ENCODE measurements around the gene SIM1. TPM values are rescaled to one million over a fixed set of nuclear protein-coding genes. Genes with fewer than 3 reads are reported as not detected.

The SIM1 gene
- total RNA-seq, 1 donor from 2014 or later: not detected

- DNase-seq: no peak
- Histone ChIP-seq H3K4me1 (no peaks in the 10 kb centered on the region), H3K27me3 (no peaks in the 10 kb centered on the region), H3K9me3 (no peaks in the 10 kb centered on the region), H3K4me3 (no peak overlapping the region), H3K36me3 (no peaks in the 10 kb centered on the region), H3K27ac (no peak overlapping the region)
- TF ChIP-seq, protein P1, sequence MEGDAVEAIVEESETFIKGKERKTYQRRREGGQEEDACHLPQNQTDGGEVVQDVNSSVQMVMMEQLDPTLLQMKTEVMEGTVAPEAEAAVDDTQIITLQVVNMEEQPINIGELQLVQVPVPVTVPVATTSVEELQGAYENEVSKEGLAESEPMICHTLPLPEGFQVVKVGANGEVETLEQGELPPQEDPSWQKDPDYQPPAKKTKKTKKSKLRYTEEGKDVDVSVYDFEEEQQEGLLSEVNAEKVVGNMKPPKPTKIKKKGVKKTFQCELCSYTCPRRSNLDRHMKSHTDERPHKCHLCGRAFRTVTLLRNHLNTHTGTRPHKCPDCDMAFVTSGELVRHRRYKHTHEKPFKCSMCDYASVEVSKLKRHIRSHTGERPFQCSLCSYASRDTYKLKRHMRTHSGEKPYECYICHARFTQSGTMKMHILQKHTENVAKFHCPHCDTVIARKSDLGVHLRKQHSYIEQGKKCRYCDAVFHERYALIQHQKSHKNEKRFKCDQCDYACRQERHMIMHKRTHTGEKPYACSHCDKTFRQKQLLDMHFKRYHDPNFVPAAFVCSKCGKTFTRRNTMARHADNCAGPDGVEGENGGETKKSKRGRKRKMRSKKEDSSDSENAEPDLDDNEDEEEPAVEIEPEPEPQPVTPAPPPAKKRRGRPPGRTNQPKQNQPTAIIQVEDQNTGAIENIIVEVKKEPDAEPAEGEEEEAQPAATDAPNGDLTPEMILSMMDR (IDR thresholded peaks at IDR 0.05): no peak
- intact Hi-C loops (cut with DNase I): no loop called here
- no peak for ATAC-seq
Observed at GRCh38 chr6:100427452-100427851, 37.3 kb downstream of the SIM1 start.

DNA sequence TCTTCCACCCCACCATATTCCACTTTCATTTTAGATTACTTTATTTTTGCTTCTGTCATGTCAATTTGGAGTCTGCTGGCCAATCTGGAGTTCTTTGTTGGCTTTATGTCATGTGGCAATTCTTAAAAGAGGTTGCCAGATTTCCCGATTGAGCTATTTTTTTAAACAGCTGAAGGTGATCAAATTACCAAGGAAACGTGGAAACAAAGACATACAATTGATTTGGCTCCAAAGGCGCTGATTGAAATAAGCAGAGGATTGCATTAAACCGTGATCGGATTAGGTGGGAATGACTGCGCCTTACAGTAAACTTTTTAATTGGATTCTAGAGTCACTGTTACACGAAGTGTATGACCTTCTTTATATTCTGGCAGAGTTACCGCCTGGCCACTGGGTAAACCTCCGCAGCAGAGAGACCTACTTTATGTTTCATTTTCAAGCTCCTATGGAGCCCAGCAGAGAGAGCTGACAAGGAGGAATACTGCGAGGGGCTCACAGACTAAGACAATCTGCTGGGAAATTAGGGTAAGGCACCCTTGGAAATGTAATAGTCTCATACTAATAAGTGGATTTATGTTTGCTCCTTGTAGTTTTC, 37.9 kb downstream of the SIM1 start:
- H3K4me1 ChIP-seq: no peaks in the 10 kb centered on the region
- H3K4me3 ChIP-seq: no peak overlapping the region
- intact Hi-C loops (cut with DNase I): no loop called here
- H3K9me3 ChIP-seq: no peaks in the 10 kb centered on the region
- H3K27me3 ChIP-seq: no peaks in the 10 kb centered on the region
- DNase-seq: no peak
- no peaks in the 10 kb centered on the region for H3K36me3 ChIP-seq
- TF ChIP-seq, protein P1 (IDR thresholded peaks at IDR 0.05): no peak
- H3K27ac ChIP-seq: no peak overlapping the region
- ATAC-seq: no peak

- Histone ChIP-seq H3K9me3 (no peaks in the 10 kb centered on the region), H3K36me3 (no peaks in the 10 kb centered on the region), H3K4me3 (no peak overlapping the region), H3K27me3 (no peaks in the 10 kb centered on the region), H3K27ac (no peak overlapping the region), H3K4me1 (no peaks in the 10 kb centered on the region)
- no peak for ATAC-seq
- intact Hi-C loops (cut with DNase I): no loop called here
- no peak for DNase-seq
- TF ChIP-seq, protein P1 (IDR thresholded peaks at IDR 0.05): no peak
Observed at GRCh38 chr6:100426241-100426640, 38.5 kb downstream of the SIM1 start.

GRCh38 chr6:100420711-100421110, 44.0 kb downstream of the SIM1 start:
- no peak overlapping the region for H3K4me3 ChIP-seq
- ATAC-seq (no peak), DNase-seq (no peak)
- H3K27me3 ChIP-seq: no peaks in the 10 kb centered on the region
- no peak overlapping the region for H3K27ac ChIP-seq
- H3K4me1 ChIP-seq: no peaks in the 10 kb centered on the region
- H3K9me3 ChIP-seq: no peaks in the 10 kb centered on the region
- intact Hi-C loops (cut with DNase I): no loop called here
- TF ChIP-seq, protein P1 (IDR thresholded peaks at IDR 0.05): no peak
- no peaks in the 10 kb centered on the region for H3K36me3 ChIP-seq

DNA sequence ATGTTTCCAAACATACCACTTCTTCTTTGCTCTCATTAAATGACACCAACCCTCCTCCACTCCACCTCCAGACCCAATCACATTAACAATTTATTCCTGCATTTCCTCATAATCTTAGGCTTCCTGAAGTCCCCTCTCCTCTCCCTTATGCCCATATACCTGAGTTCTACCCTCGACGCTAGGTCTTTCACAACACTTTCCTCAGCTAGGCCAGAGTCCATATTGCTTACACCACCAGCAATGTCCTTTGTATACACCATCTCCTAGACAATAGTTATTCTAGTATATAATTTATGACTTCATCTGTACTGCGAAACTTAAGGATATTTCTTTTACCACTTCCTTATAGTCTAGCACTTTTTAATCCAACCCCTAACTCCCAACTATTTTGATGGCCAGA, 47.7 kb downstream of the SIM1 start:
- intact Hi-C loops (cut with DNase I): no loop called here
- TF ChIP-seq, protein P1 (IDR thresholded peaks at IDR 0.05): no peak
- Histone ChIP-seq H3K36me3 (no peaks in the 10 kb centered on the region), H3K4me3 (no peak overlapping the region), H3K27ac (no peak overlapping the region), H3K4me1 (no peaks in the 10 kb centered on the region), H3K27me3 (no peaks in the 10 kb centered on the region), H3K9me3 (no peaks in the 10 kb centered on the region)
- DNase-seq: no peak
- no peak for ATAC-seq

- Histone ChIP-seq H3K27me3 (no peaks in the 10 kb centered on the region), H3K27ac (no peak overlapping the region), H3K4me3 (no peak overlapping the region), H3K9me3 (no peaks in the 10 kb centered on the region), H3K36me3 (no peaks in the 10 kb centered on the region), H3K4me1 (no peaks in the 10 kb centered on the region)
- intact Hi-C loops (cut with DNase I): no loop called here
- no peak for DNase-seq
- TF ChIP-seq, protein P1 (IDR thresholded peaks at IDR 0.05): no peak
- no peak for ATAC-seq
Observed at GRCh38 chr6:100415768-100416167, 49.0 kb downstream of the SIM1 start.

All from upper lobe of right lung (tissue), 1 donor.